ENCODE results near the gene RHOG.

DNA sequence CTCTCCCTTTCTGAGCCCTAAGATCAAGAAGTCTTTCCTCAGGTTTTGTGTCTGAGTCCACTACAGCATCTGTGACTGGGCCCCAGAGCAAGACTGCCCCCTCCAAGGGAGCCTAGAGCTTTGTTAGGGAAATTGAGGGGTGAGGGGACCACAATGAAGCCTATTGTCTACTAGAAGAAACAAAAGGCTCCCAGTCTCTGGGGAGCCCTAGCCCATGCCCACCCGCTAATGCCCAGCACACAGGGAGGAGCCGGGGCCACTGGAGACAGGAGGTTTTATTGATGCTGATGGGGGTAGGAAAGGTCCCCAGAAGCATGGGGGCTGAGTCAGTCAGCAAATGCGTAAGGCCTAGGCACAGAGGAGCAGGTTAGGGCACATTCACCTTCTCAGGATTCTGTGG is 14.0 kb downstream of the RHOG start:
- TF ChIP-seq, protein P1, sequence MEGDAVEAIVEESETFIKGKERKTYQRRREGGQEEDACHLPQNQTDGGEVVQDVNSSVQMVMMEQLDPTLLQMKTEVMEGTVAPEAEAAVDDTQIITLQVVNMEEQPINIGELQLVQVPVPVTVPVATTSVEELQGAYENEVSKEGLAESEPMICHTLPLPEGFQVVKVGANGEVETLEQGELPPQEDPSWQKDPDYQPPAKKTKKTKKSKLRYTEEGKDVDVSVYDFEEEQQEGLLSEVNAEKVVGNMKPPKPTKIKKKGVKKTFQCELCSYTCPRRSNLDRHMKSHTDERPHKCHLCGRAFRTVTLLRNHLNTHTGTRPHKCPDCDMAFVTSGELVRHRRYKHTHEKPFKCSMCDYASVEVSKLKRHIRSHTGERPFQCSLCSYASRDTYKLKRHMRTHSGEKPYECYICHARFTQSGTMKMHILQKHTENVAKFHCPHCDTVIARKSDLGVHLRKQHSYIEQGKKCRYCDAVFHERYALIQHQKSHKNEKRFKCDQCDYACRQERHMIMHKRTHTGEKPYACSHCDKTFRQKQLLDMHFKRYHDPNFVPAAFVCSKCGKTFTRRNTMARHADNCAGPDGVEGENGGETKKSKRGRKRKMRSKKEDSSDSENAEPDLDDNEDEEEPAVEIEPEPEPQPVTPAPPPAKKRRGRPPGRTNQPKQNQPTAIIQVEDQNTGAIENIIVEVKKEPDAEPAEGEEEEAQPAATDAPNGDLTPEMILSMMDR (IDR thresholded peaks at IDR 0.05; ENCODE audit: low read depth, low read length), result no peak
- TF ChIP-seq EZH2phosphoT487 (IDR thresholded peaks at IDR 0.05; ENCODE audit: low read depth), result no peak
